K562 (cell line): Measurements from ENCODE around the gene TFPI2. TPM values are rescaled to one million over a fixed set of nuclear protein-coding genes. Genes with fewer than 3 reads are reported as not detected.

Source experiments
- ATAC-seq: fragments of 200-7000 bp; cut with Tn5 transposase; 3 replicates; pipeline ENCODE4 v1.9.1; 2020; ENCODE audit warnings: moderate library complexity
- BruUV-seq: library from RNA; stranded (reverse); fragments of 400-500 nt; replicated peaks from 2 replicates; lab custom pipeline; 2021; lab: Mats Ljungman, UMichigan
- CTCF ChIA-PET: fragments of 300-600 bp; formaldehyde crosslinking; extraction: SDS; loops from one replicate; lab custom pipeline; 2021; ENCODE audit warnings: low intra/inter-chr PET ratio; lab: Yijun Ruan, JAX
- POLR2A ChIA-PET: fragments of 300-600, 350-650 bp; sonication (Branson Sonifier 250); formaldehyde crosslinking; extraction: SDS; loops from one replicate; lab custom pipeline; 2021; ENCODE audit warnings: antibody characterized with exemption, inconsistent platforms; lab: Yijun Ruan, JAX
- DNase-seq, 4 experiments: peaks; one replicate each; pipeline versions ENCODE4 v3.0.0 to v3.0.0-alpha.2; 2011 to 2018; ENCODE audit warnings: low spot score in 3 of 4, mixed read lengths in 3 of 4; ENCODE audit errors: extremely low read depth in 1 of 4
- FAIRE-seq: peaks from 2 replicates; lab custom pipeline; 2011; peaks lifted over from hg19 to GRCh38; lab: Jason Lieb, UNC
- H2AFZ ChIP-seq: 2 replicates; pipeline ENCODE4 v1.6.0; 2011; ENCODE audit warnings: low read depth, low read length, control low read depth, inconsistent platforms
- H3K27ac ChIP-seq: fragments of 200-600 bp; 3 replicates; pipeline ENCODE4 v1.8.0; 2011; ENCODE audit warnings: low read depth, mild to moderate bottlenecking, control low read depth, inconsistent platforms, low read length, moderate library complexity, mixed read lengths; ENCODE audit errors: extremely low read depth
- H3K27me3 ChIP-seq, 2 experiments: fragments of 300-600 bp in 1 of 2; 2 replicates in 1 of 2; 3 replicates in 1 of 2; pipeline versions ENCODE4 v1.6.0 to v1.8.0; 2011; ENCODE audit warnings: inconsistent platforms in 2 of 2, low read length in 2 of 2, mild to moderate bottlenecking in 1 of 2, mixed read lengths in 1 of 2, moderate library complexity in 1 of 2; ENCODE audit not compliant: control insufficient read depth in 2 of 2, insufficient read depth in 2 of 2
- H3K36me3 ChIP-seq: fragments of 300-600 bp; 3 replicates; pipeline ENCODE4 v1.8.0; 2011; ENCODE audit warnings: mild to moderate bottlenecking, low read length, inconsistent platforms; ENCODE audit not compliant: control insufficient read depth, insufficient read depth
- H3K4me1 ChIP-seq, 2 experiments: fragments of 200-600 bp in 1 of 2; replicated peaks in 1 of 2; 2 replicates in 1 of 2; 3 replicates in 1 of 2; pipeline versions ENCODE4 v1.5.1 to v1.8.0; 2011; ENCODE audit warnings: inconsistent platforms in 2 of 2, low read length in 2 of 2, mild to moderate bottlenecking in 1 of 2, mixed read lengths in 1 of 2, moderate library complexity in 1 of 2; ENCODE audit not compliant: control insufficient read depth in 2 of 2, insufficient read depth in 2 of 2
- H3K4me2 ChIP-seq: 2 replicates; pipeline ENCODE4 v1.6.1; 2011; ENCODE audit warnings: low read length, control low read depth, inconsistent platforms, mixed read lengths; ENCODE audit not compliant: insufficient read depth
- H3K4me3 ChIP-seq: fragments of 200-600 bp; sonication (generic), shearing (Covaris generic); 2 replicates; pipeline ENCODE4 v1.5.1; 2016; ENCODE audit warnings: control low read depth, inconsistent platforms
- H3K79me2 ChIP-seq: fragments of 200-600 bp; 3 replicates; pipeline ENCODE4 v1.8.0; 2011; ENCODE audit warnings: low read length, inconsistent platforms; ENCODE audit not compliant: control insufficient read depth, insufficient read depth
- H3K9ac ChIP-seq, 2 experiments: 2 replicates each; pipeline versions ENCODE4 v1.6.0 to v1.6.1; 2011; ENCODE audit warnings: low read depth in 2 of 2, low read length in 2 of 2, control low read depth in 1 of 2, inconsistent platforms in 1 of 2, mild to moderate bottlenecking in 1 of 2, mixed read lengths in 1 of 2; ENCODE audit not compliant: insufficient read depth in 1 of 2
- H3K9me1 ChIP-seq: one replicate; pipeline ENCODE4 v1.6.0; 2011; ENCODE audit warnings: inconsistent platforms, mild to moderate bottlenecking, low read length, moderate library complexity; ENCODE audit not compliant: control insufficient read depth, insufficient read depth
- H3K9me3 ChIP-seq: replicated peaks from 2 replicates; pipeline ENCODE4 v1.5.1; 2011; ENCODE audit warnings: low read depth, low read length, inconsistent platforms; ENCODE audit not compliant: control insufficient read depth, insufficient read depth
- H4K20me1 ChIP-seq: replicated peaks from 2 replicates; pipeline ENCODE4 v1.6.1; 2011; ENCODE audit warnings: low read length, inconsistent platforms, mixed read lengths; ENCODE audit not compliant: control insufficient read depth, insufficient read depth
- BRF1 ChIP-seq: IDR thresholded peaks from 3 replicates; pipeline ENCODE4 v1.6.1; 2011; ENCODE audit warnings: borderline replicate concordance, mild to moderate bottlenecking; ENCODE audit not compliant: insufficient read length; ENCODE audit errors: extremely low read depth
- ELF1 ChIP-seq: fragments of 200-800 bp; sonication (Bioruptor generic); IDR thresholded peaks from 2 replicates; pipeline ENCODE4 v1.6.1; 2016; ENCODE audit warnings: missing genetic modification characterization, missing compliant biosample characterization
- MCM2 ChIP-seq: fragments of 450-650 bp; IDR thresholded peaks from 2 replicates; pipeline ENCODE4 v1.6.1; 2017; ENCODE audit warnings: low read depth, mild to moderate bottlenecking
- NR4A1 ChIP-seq, 2 experiments: fragments of 250-450 bp in 1 of 2; fragments of 450-650 bp in 1 of 2; sonication (Bioruptor Pico) in 1 of 2; IDR thresholded peaks; 2 replicates each; pipeline versions ENCODE4 v1.4.0 to v1.6.1; 2016 to 2020; ENCODE audit warnings: mild to moderate bottlenecking in 2 of 2, missing compliant biosample characterization in 1 of 2, missing genetic modification characterization in 1 of 2, moderate library complexity in 1 of 2
- PBX2 ChIP-seq, 2 experiments: IDR thresholded peaks in 1 of 2; conservative IDR thresholded peaks in 1 of 2; 2 replicates each; pipeline ENCODE4 v1.6.1; 2016; ENCODE audit warnings: low read depth in 2 of 2, mild to moderate bottlenecking in 1 of 2, missing compliant biosample characterization in 1 of 2, missing genetic modification characterization in 1 of 2, moderate library complexity in 1 of 2
- RBM15 ChIP-seq: fragments of 200-400 bp; formaldehyde crosslinking; IDR thresholded peaks from 2 replicates; pipeline ENCODE4 v1.6.1; 2018; ENCODE audit warnings: mild to moderate bottlenecking, low read length, moderate library complexity; ENCODE audit not compliant: insufficient read depth
- WGBS: fragments of 100-300 bp; shearing (Covaris generic); methylation state at CpG from one replicate; pipeline ENCODE4 v1.1.6; 2016; ENCODE audit warnings: low coverage, mixed read lengths; ENCODE audit not compliant: insufficient coverage; ENCODE audit errors: missing lambda C conversion rate; 5-methylcytosine and 5-hydroxymethylcytosine counted together
- in situ Hi-C: fragments of 300-500 bp; cut with MboI; formaldehyde crosslinking; loops from 4 replicates; pipeline ENCODE4 v1.15.0; 2018; ENCODE audit warnings: inconsistent platforms, mixed read lengths
- intact Hi-C: fragments of 100-400 bp; cut with micrococcal nuclease; formaldehyde crosslinking; loops from 2 replicates; pipeline ENCODE4 v1.14.2; 2022
- polyA plus RNA-seq, 8 experiments: library from polyadenylated mRNA; depleted of rRNA in 4 of 8; stranded (reverse) in 5 of 8; unstranded in 3 of 8; fragments of >200 nt; fragmentation: Nextera tagmentation in 2 of 8; fragmentation: Illumina TruSeq in 1 of 8; extraction: Ambion mirVana in 2 of 8; extraction: Trizol in 1 of 8; gene quantifications; 2 replicates each; pipeline versions ENCODE4 v1.2.1 to v1.2.3, GENCODE V29; 2011 to 2014; ENCODE audit warnings: inconsistent platforms in 1 of 8, missing spikeins in 1 of 8
- total RNA-seq, 7 experiments: library from RNA; depleted of rRNA in 6 of 7; stranded (reverse); fragments of >200 nt in 6 of 7; fragmentation: Illumina TruSeq in 2 of 7; extraction: Trizol in 2 of 7; gene quantifications; 2 replicates each; pipeline versions ENCODE4 v1.2.1 to v1.2.3, GENCODE V29; 2011 to 2021; ENCODE audit warnings: low replicate concordance in 1 of 7

Gene TFPI2
- total and polyA plus RNA-seq, 9 of the 15 experiments (the other 6 are each of a cell fraction or from before 2014, with no cell fraction given): 0.07 to 0.25 (median 0.11) TPM; not detected in 4

- intact Hi-C loops: no loop called here
- no peak for TF ChIP-seq BRF1
- TF ChIP-seq RBM15: no peak
- no peak for TF ChIP-seq MCM2
- no peak for TF ChIP-seq PBX2 (CRISPR knock-in tag; IDR thresholded peaks at IDR 0.05; ENCODE audit: low read depth)
- no peak for TF ChIP-seq PBX2 (tag; conservative IDR thresholded peaks at IDR 0.05; ENCODE audit: low read depth)
- no peak for TF ChIP-seq NR4A1 (CRISPR knock-in tag; IDR thresholded peaks at IDR 0.05)
- TF ChIP-seq NR4A1 (tag; IDR thresholded peaks at IDR 0.05): no peak
- TF ChIP-seq ELF1 (tag): 0 out of 2 replicates have a peak, but pooled peaks have one; percentile 31
- no TSS peak for BruUV-seq
- ChIA-PET POLR2A (interaction anchor here (0.7 kb wide), 1 partner anchor 206 kb away, joined by 3 read pairs; no protein-coding TSS in a partner anchor), CTCF (no interaction called here)
- Histone ChIP-seq H3K27ac (no peak overlapping the region), H3K4me3 (no peak overlapping the region), H3K4me2 (no peak overlapping the region), H4K20me1 (no peaks in the 10 kb centered on the region), H3K9me1 (no peaks in the 10 kb centered on the region), H3K27me3 (peaks cover 11 to 22% of the 10 kb centered on the region in 2 experiments; a peak in 4 of 5 replicates), H3K79me2 (no peaks in the 10 kb centered on the region), H3K9me3 (no peaks in the 10 kb centered on the region), H3K4me1 (peaks cover 0 to 7% of the 10 kb centered on the region in 2 experiments; a peak in 2 of 5 replicates), H3K36me3 (no peaks in the 10 kb centered on the region), H3K9ac (no peak overlapping the region), H2AFZ (no peak overlapping the region)
- DNase-seq (no peak), ATAC-seq (no peak), FAIRE-seq (no peak)
- in situ Hi-C loops: no loop called here
- 12% methylated on average over 8 of the region's 8 CpGs for WGBS
These were observed 30.6 kb upstream of the TFPI2 start for GRCh38 chr7:93921186-93921585.
